NB4 (cell line): ENCODE measurements around the gene FOSL2.

Experiments
- CTCF ChIP-seq: IDR thresholded peaks from one replicate; pipeline ENCODE4 v1.5.1; 2012; ENCODE audit warnings: low read depth, low read length
- MAX ChIP-seq: IDR thresholded peaks from 2 replicates; pipeline ENCODE4 v1.6.1; 2011; ENCODE audit warnings: low read depth, low read length

DNA sequence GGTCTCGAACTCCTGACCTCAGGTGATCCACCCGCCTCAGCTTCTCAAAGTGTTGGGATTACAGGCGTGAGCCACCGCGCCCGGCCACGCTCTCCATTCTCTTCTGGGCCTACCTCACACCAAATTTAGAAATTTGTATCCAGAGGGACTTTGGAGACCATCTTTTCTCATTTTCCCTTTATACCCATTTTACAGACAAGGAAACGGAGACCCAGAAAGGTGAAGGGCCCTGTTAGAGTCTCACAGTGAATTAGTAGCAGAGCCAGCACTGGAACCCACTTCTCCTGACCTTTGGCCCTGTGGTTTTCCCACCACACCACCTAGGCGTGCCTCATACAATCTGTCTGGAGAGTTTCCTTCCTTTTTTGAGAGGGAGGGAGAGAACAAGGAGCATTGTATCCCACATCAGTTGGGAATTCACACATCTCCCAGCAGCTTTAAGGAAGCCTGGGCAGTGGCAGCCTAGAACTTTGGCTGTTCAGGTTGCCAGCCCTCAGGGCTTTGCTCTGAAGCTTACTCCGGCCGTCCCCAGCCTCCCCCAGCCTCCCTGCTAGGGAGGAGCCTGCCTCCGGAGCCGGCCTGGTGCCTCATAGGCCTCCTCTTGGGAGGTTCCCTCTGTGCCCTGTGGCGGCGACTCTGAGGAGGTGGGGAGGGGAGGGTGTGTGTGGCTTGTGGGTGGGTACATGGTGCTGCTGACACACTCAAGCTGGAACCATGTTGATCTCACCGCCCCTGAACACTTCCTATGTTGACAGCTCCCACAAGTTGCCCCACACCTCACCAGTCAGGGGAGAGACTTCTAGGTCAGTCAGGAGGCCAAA lies 13.8 kb downstream of the FOSL2 start:
- TF ChIP-seq CTCF (no peak), MAX (peak; percentile 7; the same call in 1 of the 2 replicates)
